Neural cell (in vitro differentiated cells): ENCODE measurements around the gene P2RY11. TPM values are rescaled to one million over a fixed set of nuclear protein-coding genes. Genes with fewer than 3 reads are reported as not detected.

Source experiments
- H2AFZ ChIP-seq: fragments of 200-600, 300-800 bp; sonication (generic), shearing (Covaris generic); 2 replicates; pipeline ENCODE4 v1.6.0; 2014; ENCODE audit warnings: low read depth, mild to moderate bottlenecking, antibody characterized with exemption, low read length, moderate library complexity
- H3F3A ChIP-seq: fragments of 200-600 bp; shearing (Covaris generic); 2 replicates; pipeline ENCODE4 v1.6.1; 2016; ENCODE audit warnings: mild to moderate bottlenecking, moderate library complexity, mixed read lengths, antibody characterized with exemption, low read length; ENCODE audit not compliant: insufficient read depth, poor library complexity, severe bottlenecking
- H3K27ac ChIP-seq: fragments of 200-600, 300-800 bp; sonication (generic), shearing (Covaris generic); 2 replicates; pipeline ENCODE4 v1.5.1; 2014; ENCODE audit warnings: mild to moderate bottlenecking, low read length, moderate library complexity
- H3K27me3 ChIP-seq: fragments of 300-800, 200-600 bp; sonication (generic), shearing (Covaris generic); 2 replicates; pipeline ENCODE4 v1.6.0; 2014; ENCODE audit warnings: mild to moderate bottlenecking, low read depth, low read length, moderate library complexity; ENCODE audit not compliant: insufficient read depth
- H3K36me3 ChIP-seq: fragments of 300-800, 200-600 bp; sonication (generic), shearing (Covaris generic); 2 replicates; pipeline ENCODE4 v1.5.1; 2014; ENCODE audit warnings: mild to moderate bottlenecking, antibody characterized with exemption, low read length, moderate library complexity; ENCODE audit not compliant: insufficient read depth
- H3K4me2 ChIP-seq: fragments of 300-800, 200-600 bp; sonication (generic), shearing (Covaris generic); 2 replicates; pipeline ENCODE4 v1.6.0; 2014; ENCODE audit warnings: mild to moderate bottlenecking, low read length
- H3K4me3 ChIP-seq: fragments of 300-800, 200-600 bp; sonication (generic), shearing (Covaris generic); 2 replicates; pipeline ENCODE4 v1.5.1; 2014; ENCODE audit warnings: mild to moderate bottlenecking, low read length, moderate library complexity
- H3K79me2 ChIP-seq: fragments of 200-600 bp; shearing (Covaris generic); replicated peaks from 2 replicates; pipeline ENCODE4 v1.6.0; 2014; ENCODE audit warnings: mild to moderate bottlenecking, low read length, moderate library complexity; ENCODE audit not compliant: insufficient read depth
- H3K9ac ChIP-seq: fragments of 300-800, 200-600 bp; sonication (generic), shearing (Covaris generic); 2 replicates; pipeline ENCODE4 v1.6.1; 2016; ENCODE audit warnings: mild to moderate bottlenecking, low read length, mixed read lengths
- H3K9me2 ChIP-seq: fragments of 200-600 bp; shearing (Covaris generic); 2 replicates; pipeline ENCODE4 v1.6.1; 2016; ENCODE audit warnings: mild to moderate bottlenecking, low read length, mixed read lengths; ENCODE audit not compliant: insufficient read depth
- H3K9me3 ChIP-seq: fragments of 200-600, 300-800 bp; sonication (generic), shearing (Covaris generic); 2 replicates; pipeline ENCODE4 v1.6.1; 2016; ENCODE audit warnings: mild to moderate bottlenecking, mixed run types, low read length, moderate library complexity, mixed read lengths
- H4K20me1 ChIP-seq: fragments of 200-600 bp; shearing (Covaris generic); 2 replicates; pipeline ENCODE4 v1.6.1; 2016; ENCODE audit warnings: mild to moderate bottlenecking, mixed run types; ENCODE audit not compliant: insufficient read depth
- CTCF ChIP-seq: fragments of 450-650 bp; IDR thresholded peaks from 2 replicates; pipeline ENCODE4 v1.5.1; 2014; ENCODE audit warnings: antibody characterized with exemption, mild to moderate bottlenecking, moderate library complexity; ENCODE audit not compliant: poor library complexity, severe bottlenecking
- EP300 ChIP-seq: fragments of 450-650 bp; conservative IDR thresholded peaks from 2 replicates; pipeline ENCODE4 v1.6.1; 2014; ENCODE audit warnings: antibody characterized with exemption, mild to moderate bottlenecking, moderate library complexity; ENCODE audit not compliant: poor library complexity, severe bottlenecking
- EZH2 ChIP-seq: fragments of 200-600, 300-800 bp; shearing (Covaris generic), sonication (generic); IDR thresholded peaks from 2 replicates; pipeline ENCODE4 v1.6.1; 2014; ENCODE audit warnings: antibody characterized with exemption, low read length, borderline replicate concordance, mild to moderate bottlenecking; ENCODE audit not compliant: insufficient read depth, poor library complexity, severe bottlenecking
- MXI1 ChIP-seq: fragments of 450-650 bp; conservative IDR thresholded peaks from 2 replicates; pipeline ENCODE4 v1.6.1; 2014; ENCODE audit warnings: antibody characterized with exemption, mild to moderate bottlenecking; ENCODE audit not compliant: poor library complexity, severe bottlenecking
- POLR2AphosphoS5 ChIP-seq: IDR thresholded peaks from 2 replicates; pipeline ENCODE4 v1.6.1; 2012
- RAD21 ChIP-seq: fragments of 450-650 bp; conservative IDR thresholded peaks from 2 replicates; pipeline ENCODE4 v1.6.1; 2014; ENCODE audit warnings: antibody characterized with exemption, mild to moderate bottlenecking, moderate library complexity
- REST ChIP-seq: IDR thresholded peaks from 2 replicates; pipeline ENCODE4 v1.6.1; 2012; ENCODE audit warnings: borderline replicate concordance
- SMC3 ChIP-seq: fragments of 450-650 bp; conservative IDR thresholded peaks from 2 replicates; pipeline ENCODE4 v1.6.1; 2014; ENCODE audit warnings: antibody characterized with exemption, mild to moderate bottlenecking, moderate library complexity; ENCODE audit not compliant: poor library complexity
- TAF1 ChIP-seq: IDR thresholded peaks from 2 replicates; pipeline ENCODE4 v1.6.1; 2012; ENCODE audit warnings: low read depth
- polyA plus RNA-seq: library from polyadenylated mRNA; depleted of rRNA; stranded (reverse); fragments of >200 nt; gene quantifications from 2 replicates; pipeline ENCODE4 v1.2.3, GENCODE V29; 2014

The P2RY11 gene
- polyA plus RNA-seq, 1 donor from 2014 or later: 5.4 TPM

GRCh38 chr19:10074153-10074552 is 37.3 kb upstream of the P2RY11 start:
- Histone ChIP-seq H3K9ac (no peak overlapping the region), H3K4me3 (no peak overlapping the region), H2AFZ (no peak overlapping the region), H3K27me3 (no peaks in the 10 kb centered on the region), H4K20me1 (no peaks in the 10 kb centered on the region), H3F3A (no peaks in the 10 kb centered on the region), H3K36me3 (no peaks in the 10 kb centered on the region), H3K9me2 (no peaks in the 10 kb centered on the region), H3K4me2 (no peak overlapping the region), H3K79me2 (no peaks in the 10 kb centered on the region), H3K9me3 (no peaks in the 10 kb centered on the region), H3K27ac (no peak overlapping the region)
- no peak for TF ChIP-seq TAF1
- no peak for TF ChIP-seq RAD21
- TF ChIP-seq POLR2AphosphoS5: no peak
- no peak for TF ChIP-seq EP300

- Histone ChIP-seq H3K4me2 (no peak overlapping the region), H4K20me1 (no peaks in the 10 kb centered on the region), H3K9me2 (no peaks in the 10 kb centered on the region), H3K79me2 (no peaks in the 10 kb centered on the region), H3K9me3 (no peaks in the 10 kb centered on the region), H3K27me3 (no peaks in the 10 kb centered on the region), H3K27ac (no peak overlapping the region), H3F3A (no peaks in the 10 kb centered on the region), H2AFZ (no peak overlapping the region), H3K9ac (no peak overlapping the region), H3K36me3 (no peaks in the 10 kb centered on the region), H3K4me3 (no peak overlapping the region)
- no peak for TF ChIP-seq RAD21
- no peak for TF ChIP-seq SMC3
- no peak for TF ChIP-seq REST
- no peak for TF ChIP-seq CTCF
- no peak for TF ChIP-seq POLR2AphosphoS5
- no peak for TF ChIP-seq TAF1
- TF ChIP-seq EP300: no peak
- TF ChIP-seq EZH2: no peak
- no peak for TF ChIP-seq MXI1
Measured at GRCh38 chr19:10076535-10076934, 35.0 kb upstream of the P2RY11 start.

GRCh38 chr19:10078329-10078728 is 33.2 kb upstream of the P2RY11 start:
- Histone ChIP-seq H3K36me3 (no peaks in the 10 kb centered on the region), H4K20me1 (no peaks in the 10 kb centered on the region), H3K9ac (no peak overlapping the region), H3K27ac (no peak overlapping the region), H3K27me3 (no peaks in the 10 kb centered on the region), H3K4me3 (no peak overlapping the region), H2AFZ (no peak overlapping the region), H3K9me2 (no peaks in the 10 kb centered on the region), H3K79me2 (no peaks in the 10 kb centered on the region), H3K4me2 (no peak overlapping the region), H3F3A (no peaks in the 10 kb centered on the region), H3K9me3 (no peaks in the 10 kb centered on the region)
- TF ChIP-seq EP300 (no peak), EZH2 (no peak), CTCF (no peak), SMC3 (no peak), REST (no peak), TAF1 (no peak), RAD21 (no peak), MXI1 (no peak), POLR2AphosphoS5 (no peak)
